KMS-11 (cell line): ENCODE data around the gene DYDC2.

Experiments used
- H2AFZ ChIP-seq: fragments of 200-600 bp; sonication (generic); 2 replicates; pipeline ENCODE4 v1.6.1; 2016; ENCODE audit warnings: antibody characterized with exemption, mixed run types, low read depth
- H3K27ac ChIP-seq: fragments of 200-600 bp; sonication (generic); 2 replicates; pipeline ENCODE4 v1.6.1; 2016; ENCODE audit warnings: mild to moderate bottlenecking, mixed run types
- H3K27me3 ChIP-seq: fragments of 200-600 bp; sonication (generic); 2 replicates; pipeline ENCODE4 v1.6.1; 2017; ENCODE audit warnings: mild to moderate bottlenecking, low read depth, mixed run types, moderate library complexity; ENCODE audit not compliant: insufficient read depth
- H3K36me3 ChIP-seq: fragments of 200-600 bp; sonication (generic); 2 replicates; pipeline ENCODE4 v1.6.1; 2017; ENCODE audit warnings: mild to moderate bottlenecking, mixed run types; ENCODE audit not compliant: insufficient read depth
- H3K4me1 ChIP-seq: fragments of 200-600 bp; sonication (generic); 2 replicates; pipeline ENCODE4 v1.6.1; 2016; ENCODE audit warnings: mild to moderate bottlenecking, low read depth, mixed run types; ENCODE audit not compliant: poor library complexity, severe bottlenecking
- H3K4me2 ChIP-seq: fragments of 200-600 bp; sonication (generic); 2 replicates; pipeline ENCODE4 v1.7.0; 2016; ENCODE audit warnings: mild to moderate bottlenecking, mixed run types
- H3K4me3 ChIP-seq: fragments of 200-600 bp; sonication (generic); IDR thresholded peaks from 2 replicates; pipeline ENCODE4 v1.6.1; 2017; ENCODE audit warnings: low read depth, low read length, mixed read lengths; ENCODE audit not compliant: insufficient read depth
- H3K79me2 ChIP-seq: fragments of 200-600 bp; sonication (generic); 2 replicates; pipeline ENCODE4 v1.6.1; 2016; ENCODE audit warnings: low read depth, mixed run types; ENCODE audit not compliant: insufficient read depth
- H3K9ac ChIP-seq: fragments of 200-600 bp; sonication (generic); 2 replicates; pipeline ENCODE4 v1.6.1; 2016; ENCODE audit warnings: mild to moderate bottlenecking, mixed run types
- H4K20me1 ChIP-seq: fragments of 200-600 bp; sonication (generic); 2 replicates; pipeline ENCODE4 v1.6.1; 2016; ENCODE audit warnings: mild to moderate bottlenecking, mixed run types; ENCODE audit not compliant: insufficient read depth
- CTCF ChIP-seq: fragments of 200-600 bp; sonication (generic); conservative IDR thresholded peaks from 2 replicates; pipeline ENCODE4 v1.6.1; 2017; ENCODE audit warnings: low read depth, mild to moderate bottlenecking, antibody characterized with exemption, low read length, moderate library complexity, mixed read lengths

Gene DYDC2

GRCh38 chr10:80333983-80334382 lies 22.6 kb upstream of the DYDC2 start:
- H3K4me2 ChIP-seq = no peak overlapping the region
- H3K36me3 ChIP-seq = no peaks in the 10 kb centered on the region
- no peaks in the 10 kb centered on the region for H3K79me2 ChIP-seq
- no peak overlapping the region for H3K9ac ChIP-seq
- no peak overlapping the region for H3K4me3 ChIP-seq
- no peaks in the 10 kb centered on the region for H4K20me1 ChIP-seq
- TF ChIP-seq CTCF = no peak
- no peaks in the 10 kb centered on the region for H3K4me1 ChIP-seq
- H2AFZ ChIP-seq = no peak overlapping the region
- no peaks in the 10 kb centered on the region for H3K27me3 ChIP-seq
- no peak overlapping the region for H3K27ac ChIP-seq

- Histone ChIP-seq H3K27me3 (no peaks in the 10 kb centered on the region), H2AFZ (no peak overlapping the region), H3K27ac (no peak overlapping the region), H3K4me3 (no peak overlapping the region), H3K79me2 (no peaks in the 10 kb centered on the region), H3K4me2 (no peak overlapping the region), H3K9ac (no peak overlapping the region), H3K4me1 (no peaks in the 10 kb centered on the region), H4K20me1 (no peaks in the 10 kb centered on the region), H3K36me3 (no peaks in the 10 kb centered on the region)
- TF ChIP-seq CTCF = no peak
Observed at GRCh38 chr10:80344276-80344675, 12.3 kb upstream of the DYDC2 start.

- Histone ChIP-seq H3K27me3 (no peaks in the 10 kb centered on the region), H3K79me2 (no peaks in the 10 kb centered on the region), H3K27ac (no peak overlapping the region), H2AFZ (no peak overlapping the region), H3K4me2 (no peak overlapping the region), H3K4me3 (no peak overlapping the region), H3K4me1 (no peaks in the 10 kb centered on the region), H3K36me3 (no peaks in the 10 kb centered on the region), H4K20me1 (no peaks in the 10 kb centered on the region), H3K9ac (no peak overlapping the region)
- no peak for TF ChIP-seq CTCF
Observed at GRCh38 chr10:80344912-80345311, 11.7 kb upstream of the DYDC2 start.

GRCh38 chr10:80350251-80350650 lies 6.3 kb upstream of the DYDC2 start:
- Histone ChIP-seq H3K27me3 (no peaks in the 10 kb centered on the region), H3K36me3 (no peaks in the 10 kb centered on the region), H3K4me3 (no peak overlapping the region), H3K79me2 (no peaks in the 10 kb centered on the region), H4K20me1 (no peaks in the 10 kb centered on the region), H3K4me1 (no peaks in the 10 kb centered on the region), H3K9ac (no peak overlapping the region), H3K27ac (no peak overlapping the region), H3K4me2 (no peak overlapping the region), H2AFZ (no peak overlapping the region)
- no peak for TF ChIP-seq CTCF

- Histone ChIP-seq H3K4me2 (no peak overlapping the region), H2AFZ (no peak overlapping the region), H3K36me3 (no peaks in the 10 kb centered on the region), H4K20me1 (no peaks in the 10 kb centered on the region), H3K27ac (no peak overlapping the region), H3K4me1 (no peaks in the 10 kb centered on the region), H3K27me3 (no peaks in the 10 kb centered on the region), H3K79me2 (no peaks in the 10 kb centered on the region), H3K4me3 (no peak overlapping the region), H3K9ac (no peak overlapping the region)
- TF ChIP-seq CTCF = no peak
Observed at GRCh38 chr10:80351220-80351619, 5.4 kb upstream of the DYDC2 start.
